PC-9 (cell line): ENCODE measurements around the gene MRPS27. TPM values are rescaled to one million over a fixed set of nuclear protein-coding genes. Genes with fewer than 3 reads are reported as not detected.

ENCODE experiments used
- BruUV-seq: library from RNA; stranded (reverse); fragments of 400-500 nt; replicated peaks from 2 replicates; lab custom pipeline; 2021; lab: Mats Ljungman, UMichigan
- CTCF ChIA-PET: fragments of 300-600 bp; sonication (Branson Sonifier 250); formaldehyde crosslinking; loops from one replicate; lab custom pipeline; 2022; ENCODE audit warnings: antibody characterized with exemption; lab: Charles Lee
- POLR2A ChIA-PET: fragments of 300-600 bp; sonication (Branson Sonifier 250); formaldehyde crosslinking; loops from one replicate; lab custom pipeline; 2022; ENCODE audit warnings: antibody characterized with exemption; ENCODE audit not compliant: unreplicated experiment; lab: Charles Lee
- DNase-seq, 2 experiments: peaks; one replicate each; pipeline versions ENCODE4 v3.0.0 to v3.0.0-alpha.2; 2015 to 2022; ENCODE audit warnings: mixed read lengths in 1 of 2
- H2AFZ ChIP-seq: fragments of 200-600 bp; sonication (generic); 2 replicates; pipeline ENCODE4 v1.8.1; 2017; ENCODE audit warnings: antibody characterized with exemption
- H3F3A ChIP-seq: fragments of 200-600 bp; sonication (generic); 2 replicates; pipeline ENCODE4 v1.8.1; 2017; ENCODE audit warnings: antibody characterized with exemption, mild to moderate bottlenecking, low read depth; ENCODE audit not compliant: insufficient read depth
- H3K27ac ChIP-seq: fragments of 200-600 bp; sonication (generic); 2 replicates; pipeline ENCODE4 v1.6.1; 2016; ENCODE audit warnings: mixed run types
- H3K27me3 ChIP-seq: fragments of 200-600 bp; sonication (generic); 2 replicates; pipeline ENCODE4 v1.6.1; 2016; ENCODE audit warnings: low read depth, mixed run types; ENCODE audit not compliant: insufficient read depth
- H3K36me3 ChIP-seq: fragments of 200-600 bp; sonication (generic); 2 replicates; pipeline ENCODE4 v1.6.1; 2016; ENCODE audit warnings: low read depth, mixed run types
- H3K4me1 ChIP-seq: fragments of 200-600 bp; sonication (generic); replicated peaks from 2 replicates; pipeline ENCODE4 v1.6.1; 2016; ENCODE audit warnings: mixed run types; ENCODE audit not compliant: insufficient read depth
- H3K4me2 ChIP-seq: fragments of 200-600 bp; sonication (generic); 2 replicates; pipeline ENCODE4 v1.6.1; 2017; ENCODE audit warnings: mixed run types
- H3K4me3 ChIP-seq: fragments of 200-600 bp; sonication (generic); 2 replicates; pipeline ENCODE4 v1.6.1; 2016; ENCODE audit warnings: mixed run types
- H3K79me2 ChIP-seq: fragments of 200-600 bp; sonication (generic); 2 replicates; pipeline ENCODE4 v1.6.1; 2017; ENCODE audit warnings: low read depth, mixed run types
- H3K9me2 ChIP-seq: fragments of 200-600 bp; sonication (generic); 2 replicates; pipeline ENCODE4 v1.8.1; 2017; ENCODE audit warnings: mild to moderate bottlenecking; ENCODE audit not compliant: insufficient read depth
- H3K9me3 ChIP-seq: fragments of 200-600 bp; sonication (generic); 2 replicates; pipeline ENCODE4 v1.8.1; 2016; ENCODE audit warnings: low read depth; ENCODE audit not compliant: insufficient read depth
- H4K20me1 ChIP-seq: fragments of 200-600 bp; sonication (generic); 2 replicates; pipeline ENCODE4 v1.8.1; 2017; ENCODE audit not compliant: insufficient read depth
- EZH2 ChIP-seq: fragments of 200-600 bp; sonication (generic); IDR thresholded peaks from 2 replicates; pipeline ENCODE4 v1.8.0; 2017; ENCODE audit warnings: antibody characterized with exemption, low read depth
- intact Hi-C: fragments of 100-400 bp; cut with micrococcal nuclease; formaldehyde crosslinking; loops from one replicate; pipeline ENCODE4 v1.10.0; 2022; ENCODE audit not compliant: unreplicated experiment
- total RNA-seq: library from RNA; stranded (reverse); gene quantifications from 2 replicates; pipeline ENCODE4 v1.2.3, GENCODE V29; 2021
- TF ChIP-seq, protein P1 (sequence below): fragments of 200-600 bp; sonication (generic); conservative IDR thresholded peaks from 2 replicates; pipeline ENCODE4 v1.6.1; 2017; ENCODE audit warnings: mixed run types, antibody characterized with exemption, mild to moderate bottlenecking, moderate library complexity

The MRPS27 gene
- total RNA-seq, 1 experiment from 2014 or later, result 71.0 TPM

DNA sequence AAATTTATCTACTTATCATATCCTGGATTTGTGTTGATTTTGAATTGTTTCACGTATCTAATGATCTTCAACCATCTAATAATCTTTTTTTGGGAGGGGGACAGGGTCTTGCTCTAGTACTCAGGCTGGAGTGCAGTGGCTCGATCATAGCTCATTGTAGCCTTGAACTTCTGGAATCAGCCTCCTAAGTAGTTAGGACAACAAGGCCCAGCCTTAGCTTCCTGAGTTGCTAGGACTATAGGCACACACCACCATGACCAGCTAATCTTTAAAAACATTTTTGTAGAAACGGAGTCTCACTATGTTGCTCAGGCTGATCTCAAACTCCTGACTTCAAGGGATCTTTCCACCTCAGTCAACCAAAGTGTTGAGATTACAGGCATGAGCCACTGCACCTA, 34.6 kb downstream of the MRPS27 start:
- CTCF ChIA-PET, result no interaction called here
- peaks cover 5% of the 10 kb centered on the region; the same call in 1 of the 2 replicates for H3K36me3 ChIP-seq

DNA sequence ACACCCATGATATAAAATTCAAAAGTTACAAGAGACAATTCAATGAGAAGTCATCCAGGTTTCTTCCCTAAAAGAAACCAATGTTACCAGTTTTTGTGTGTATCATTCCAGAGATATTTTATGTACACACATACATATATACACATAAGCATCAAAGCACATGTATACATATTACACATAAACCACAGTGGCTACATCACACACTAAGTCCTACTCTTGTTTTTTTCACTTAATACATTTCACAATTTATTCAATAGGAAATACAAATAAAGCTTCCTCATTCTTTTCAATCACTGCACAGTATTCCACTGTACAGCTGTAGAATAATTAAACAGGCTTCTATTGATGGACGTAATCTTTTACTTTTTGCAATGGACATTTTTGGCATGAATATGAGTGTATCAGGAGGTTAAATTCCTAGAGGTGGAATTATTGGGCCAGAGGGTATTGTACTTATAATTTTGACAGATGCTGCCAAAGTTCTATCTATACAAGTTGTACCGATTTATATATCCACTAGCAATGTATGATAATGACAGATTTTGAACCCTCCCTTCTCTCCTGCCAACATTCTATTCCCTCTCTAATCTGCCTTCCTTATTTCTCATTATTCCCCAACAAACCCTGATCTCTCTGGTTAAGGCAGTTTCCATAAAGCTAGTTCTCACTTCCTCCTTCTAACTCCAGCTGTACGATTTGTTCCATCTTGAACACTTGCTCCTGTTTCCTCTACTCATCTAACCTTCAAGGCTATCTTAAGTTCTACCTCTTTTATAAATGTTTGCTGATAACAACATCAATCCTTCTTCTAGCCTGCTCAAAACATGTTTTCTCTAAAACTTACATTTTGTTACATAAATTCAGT, 35.2 kb downstream of the MRPS27 start:
- Histone ChIP-seq H3K36me3 (peaks cover 5% of the 10 kb centered on the region; the same call in 1 of the 2 replicates), H3F3A (no peaks in the 10 kb centered on the region), H3K27ac (no peak overlapping the region), H3K4me1 (peaks cover 19% of the 10 kb centered on the region), H3K4me3 (no peak overlapping the region), H3K9me3 (no peaks in the 10 kb centered on the region), H4K20me1 (no peaks in the 10 kb centered on the region), H2AFZ (no peak overlapping the region), H3K27me3 (no peaks in the 10 kb centered on the region), H3K9me2 (no peaks in the 10 kb centered on the region), H3K4me2 (no peak overlapping the region), H3K79me2 (no peaks in the 10 kb centered on the region)
- TF ChIP-seq, protein P1, sequence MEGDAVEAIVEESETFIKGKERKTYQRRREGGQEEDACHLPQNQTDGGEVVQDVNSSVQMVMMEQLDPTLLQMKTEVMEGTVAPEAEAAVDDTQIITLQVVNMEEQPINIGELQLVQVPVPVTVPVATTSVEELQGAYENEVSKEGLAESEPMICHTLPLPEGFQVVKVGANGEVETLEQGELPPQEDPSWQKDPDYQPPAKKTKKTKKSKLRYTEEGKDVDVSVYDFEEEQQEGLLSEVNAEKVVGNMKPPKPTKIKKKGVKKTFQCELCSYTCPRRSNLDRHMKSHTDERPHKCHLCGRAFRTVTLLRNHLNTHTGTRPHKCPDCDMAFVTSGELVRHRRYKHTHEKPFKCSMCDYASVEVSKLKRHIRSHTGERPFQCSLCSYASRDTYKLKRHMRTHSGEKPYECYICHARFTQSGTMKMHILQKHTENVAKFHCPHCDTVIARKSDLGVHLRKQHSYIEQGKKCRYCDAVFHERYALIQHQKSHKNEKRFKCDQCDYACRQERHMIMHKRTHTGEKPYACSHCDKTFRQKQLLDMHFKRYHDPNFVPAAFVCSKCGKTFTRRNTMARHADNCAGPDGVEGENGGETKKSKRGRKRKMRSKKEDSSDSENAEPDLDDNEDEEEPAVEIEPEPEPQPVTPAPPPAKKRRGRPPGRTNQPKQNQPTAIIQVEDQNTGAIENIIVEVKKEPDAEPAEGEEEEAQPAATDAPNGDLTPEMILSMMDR, result no peak
- TF ChIP-seq EZH2, result no peak
- POLR2A ChIA-PET, result interaction anchor here (0.7 kb wide), 1 partner anchor 265 kb away, joined by 4 read pairs; no protein-coding TSS in a partner anchor
- intact Hi-C loops, result no loop called here
- no TSS peak for BruUV-seq
- CTCF ChIA-PET, result no interaction called here
- DNase-seq, result no peak

More for the DNA sequence above, 34.6 kb downstream of the MRPS27 start:
- Histone ChIP-seq H4K20me1 (no peaks in the 10 kb centered on the region), H3K9me2 (no peaks in the 10 kb centered on the region), H3K4me3 (no peak overlapping the region), H3K4me2 (no peak overlapping the region), H3K9me3 (no peaks in the 10 kb centered on the region), H3K4me1 (peaks cover 19% of the 10 kb centered on the region), H3K79me2 (no peaks in the 10 kb centered on the region), H3K27ac (no peak overlapping the region), H3F3A (no peaks in the 10 kb centered on the region), H2AFZ (no peak overlapping the region), H3K27me3 (no peaks in the 10 kb centered on the region)
- intact Hi-C loops, result no loop called here
- DNase-seq, result no peak
- TF ChIP-seq, protein P1, result no peak
- no peak for TF ChIP-seq EZH2
- no TSS peak for BruUV-seq
- POLR2A ChIA-PET, result interaction anchor here (0.7 kb wide), 1 partner anchor 264 kb away, joined by 4 read pairs; no protein-coding TSS in a partner anchor

DNA sequence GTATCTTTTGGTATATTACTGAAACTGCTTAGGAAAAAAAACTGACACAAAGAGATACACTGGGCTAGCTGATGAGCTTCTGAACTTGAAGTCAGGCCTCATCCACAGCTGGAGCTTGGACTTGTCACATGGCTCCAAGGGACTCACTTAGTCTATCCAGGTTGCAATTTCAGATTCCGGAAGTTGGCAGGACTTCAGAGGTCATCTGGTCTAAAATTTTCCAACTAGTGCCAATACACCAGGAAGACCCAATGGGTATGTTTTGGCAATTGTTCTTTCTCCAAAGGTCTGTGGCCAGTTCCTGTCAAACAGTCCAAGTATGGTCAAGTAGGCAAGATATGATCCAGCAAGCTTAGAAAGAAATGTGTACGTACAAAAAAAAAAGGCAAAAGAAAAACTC, 36.7 kb downstream of the MRPS27 start:
- Histone ChIP-seq H3F3A (no peaks in the 10 kb centered on the region), H4K20me1 (no peaks in the 10 kb centered on the region), H3K27me3 (no peaks in the 10 kb centered on the region), H3K4me2 (no peak overlapping the region), H3K9me2 (no peaks in the 10 kb centered on the region), H3K36me3 (peaks cover 9% of the 10 kb centered on the region; the same call in 1 of the 2 replicates), H3K4me1 (peaks cover 19% of the 10 kb centered on the region), H2AFZ (no peak overlapping the region), H3K4me3 (no peak overlapping the region), H3K9me3 (no peaks in the 10 kb centered on the region), H3K27ac (peak overlapping the region; percentile 81), H3K79me2 (no peaks in the 10 kb centered on the region)
- TF ChIP-seq, protein P1, result no peak
- TF ChIP-seq EZH2, result no peak
- intact Hi-C loops, result no loop called here
- POLR2A ChIA-PET, result no interaction called here
- no TSS peak for BruUV-seq
- no peak for DNase-seq
- CTCF ChIA-PET, result no interaction called here
